ENCODE measurements around the gene CFAP61.
"Not testable (repeated sequence)": the region's sequence is repeated elsewhere in the genome, so short reads cannot be mapped to it uniquely, and the experiment has no call there.

Gene CFAP61, protein sequence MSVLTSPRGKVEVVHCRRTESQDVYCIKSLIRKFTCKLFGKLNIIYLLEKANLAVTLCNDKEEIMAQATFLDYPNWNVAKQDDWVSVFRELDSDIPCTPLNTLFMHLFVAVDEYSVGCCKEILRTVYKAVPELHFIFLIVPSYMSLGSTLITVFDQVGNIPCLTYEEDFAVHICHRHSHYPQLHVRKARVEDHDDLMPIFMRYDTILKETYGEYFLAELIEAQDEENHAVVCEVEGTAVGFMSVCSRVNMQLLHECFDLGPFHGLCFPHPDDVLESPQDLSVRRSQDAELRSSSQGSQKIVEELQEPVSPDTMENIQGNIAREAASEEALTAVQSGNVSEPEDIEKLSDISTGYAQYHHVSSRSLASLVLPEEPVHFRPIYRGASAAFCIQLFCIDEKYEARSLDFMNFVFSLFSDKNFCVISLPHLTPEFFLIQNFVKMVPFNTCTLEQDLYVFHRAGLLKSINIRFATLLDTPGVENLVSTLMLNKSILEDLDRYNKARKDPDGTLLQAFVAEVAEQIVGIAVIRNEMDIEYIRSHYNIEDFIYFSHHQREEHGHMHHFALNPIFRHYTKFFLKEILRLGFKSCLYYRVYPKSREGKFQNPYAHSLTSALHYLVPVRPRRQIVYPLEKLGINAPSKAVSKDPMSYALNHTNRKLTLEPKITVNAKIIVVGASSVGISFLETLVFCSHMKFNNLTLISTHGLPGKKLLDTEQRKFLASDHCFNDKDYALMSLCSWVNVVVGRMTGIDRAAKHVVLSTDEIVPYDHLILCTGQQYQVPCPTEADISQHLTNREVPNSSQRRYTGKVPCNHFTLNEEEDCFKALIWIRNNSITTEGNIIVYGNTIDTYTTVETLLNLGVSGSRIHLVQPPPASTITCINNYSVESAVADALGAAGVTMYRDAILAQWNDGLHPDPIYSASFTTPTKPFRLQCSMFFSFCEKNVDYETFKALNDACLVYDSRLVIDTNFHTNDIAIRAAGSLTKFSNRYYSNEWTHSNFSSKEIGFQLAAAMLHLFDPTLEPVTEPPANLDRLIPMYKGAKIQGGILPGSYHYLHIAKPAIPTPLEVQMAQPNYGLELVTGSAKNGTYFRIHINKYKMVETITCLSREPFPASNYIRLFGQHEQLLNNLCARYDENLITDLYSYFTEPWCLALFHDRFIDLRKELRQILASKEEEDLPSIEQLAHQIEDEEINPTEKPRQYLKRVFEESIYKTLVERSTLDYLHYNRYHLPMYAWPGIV

DNA sequence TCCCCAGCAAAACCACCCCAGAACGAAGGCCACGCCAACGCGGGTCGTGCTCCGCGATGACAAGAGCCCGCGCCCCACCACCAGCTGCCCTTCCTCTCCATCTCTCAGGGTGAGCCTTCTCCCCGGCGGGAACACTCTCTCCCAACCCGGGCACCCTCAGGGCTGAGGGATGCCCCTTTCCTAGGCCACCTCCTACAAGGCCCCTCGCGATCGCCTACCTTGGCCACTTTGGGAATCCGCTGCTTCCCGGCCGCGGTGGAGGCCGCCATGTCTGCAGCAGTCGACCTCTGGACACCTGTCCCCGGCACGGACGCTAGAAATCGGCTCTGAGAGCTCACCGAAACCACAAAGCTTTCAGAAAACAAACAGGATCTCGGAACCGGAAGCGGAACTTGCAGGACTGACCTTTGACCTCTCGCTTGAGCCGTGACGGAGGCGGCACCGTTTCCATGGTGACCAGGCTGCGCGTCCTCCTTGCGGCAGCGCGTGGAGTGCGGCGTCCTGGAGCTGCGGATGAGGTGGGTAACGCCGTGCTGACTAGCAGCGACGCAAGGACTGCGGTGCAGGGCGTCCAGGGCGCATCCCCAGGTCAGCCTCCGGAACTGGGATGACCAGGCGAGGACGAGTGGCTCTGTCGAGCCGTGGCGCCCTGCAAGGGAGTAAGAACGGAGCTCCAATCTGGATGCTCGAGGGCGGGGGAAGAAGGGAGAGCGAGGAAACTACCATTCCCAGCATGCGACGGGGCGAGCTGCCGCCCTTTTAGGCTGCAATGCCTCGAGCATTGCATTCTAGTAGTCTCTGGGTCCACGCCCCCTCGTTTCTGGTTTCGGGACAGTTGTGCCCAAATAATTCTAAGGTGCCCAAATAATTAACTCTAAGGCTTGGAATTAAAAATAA lies at the start of gene CFAP61, which contains the start of gene CRNKL1:
CFAP61 (plus strand) TSS at position 459 of the 897 bp plus-strand sequence. CDS start 4,122 bp downstream, outside the sequence.
CRNKL1 (minus strand) TSS at position 393 of the 897 bp plus-strand sequence; CDS start at position 269, 124 bp downstream.
- DNase-seq, result peak; percentile 84

DNA sequence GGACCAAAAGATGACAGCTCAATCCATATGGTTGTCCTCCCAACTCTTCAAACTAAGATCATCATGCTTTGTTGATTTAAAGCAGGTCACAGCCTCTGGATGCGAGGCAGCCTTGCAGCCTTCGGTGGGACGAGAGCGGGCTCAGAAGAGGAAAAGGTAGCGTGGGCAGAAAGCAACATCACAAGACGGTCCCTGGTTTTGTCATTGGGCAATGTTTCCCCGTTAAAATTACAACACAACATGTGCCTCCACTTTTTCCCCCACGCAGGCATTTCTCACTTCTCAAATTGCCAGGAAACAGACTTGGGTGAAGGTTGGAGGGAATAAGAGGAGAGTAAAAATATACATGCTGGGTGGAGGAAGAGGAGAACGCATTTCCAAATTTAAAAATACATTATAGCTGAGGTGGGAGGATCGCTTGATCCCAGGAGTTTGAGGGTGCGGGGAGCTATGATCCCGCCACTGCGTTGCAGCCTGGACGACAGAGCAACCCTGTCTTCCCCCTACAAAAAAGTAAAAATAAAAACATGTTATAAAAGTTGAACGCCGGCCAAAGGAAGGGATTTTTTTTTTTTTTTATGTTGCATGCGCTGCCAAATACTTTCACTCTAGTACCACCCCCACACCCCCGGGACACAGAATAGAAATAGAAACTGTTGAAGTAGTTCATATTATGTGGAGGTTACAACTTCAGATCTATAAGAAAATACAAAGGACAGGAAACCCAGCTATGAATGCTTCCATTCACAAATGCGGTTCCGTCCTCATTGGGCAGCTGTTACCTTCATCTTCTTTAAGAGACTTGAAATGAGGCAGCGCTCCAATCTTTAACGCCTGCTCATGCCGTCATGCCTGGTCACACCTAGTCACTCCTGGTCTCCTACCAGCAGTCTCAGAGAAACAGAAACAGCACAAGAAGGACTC lies 49.0 kb upstream of the CFAP61 start:
- peak; percentile 62 for DNase-seq

DNA sequence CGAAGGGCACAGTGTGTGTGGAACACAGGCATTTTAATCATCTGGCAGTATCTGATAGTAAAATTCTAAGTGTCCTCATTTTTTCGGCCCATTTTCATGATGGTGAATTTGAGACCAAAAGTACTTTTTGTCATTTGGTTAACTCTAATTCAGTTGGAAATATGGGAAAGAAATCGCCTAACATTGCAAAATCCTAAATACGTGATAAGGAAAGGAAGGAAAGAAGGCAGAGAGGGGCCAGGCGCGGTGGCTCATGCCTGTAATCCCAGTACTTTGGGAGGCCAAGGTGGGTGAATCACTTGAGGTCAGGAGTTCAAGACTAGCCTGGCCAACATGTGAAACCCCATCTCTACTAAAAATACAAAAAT lies 48.4 kb upstream of the CFAP61 start:
- not testable (repeated sequence) for DNase-seq

DNA sequence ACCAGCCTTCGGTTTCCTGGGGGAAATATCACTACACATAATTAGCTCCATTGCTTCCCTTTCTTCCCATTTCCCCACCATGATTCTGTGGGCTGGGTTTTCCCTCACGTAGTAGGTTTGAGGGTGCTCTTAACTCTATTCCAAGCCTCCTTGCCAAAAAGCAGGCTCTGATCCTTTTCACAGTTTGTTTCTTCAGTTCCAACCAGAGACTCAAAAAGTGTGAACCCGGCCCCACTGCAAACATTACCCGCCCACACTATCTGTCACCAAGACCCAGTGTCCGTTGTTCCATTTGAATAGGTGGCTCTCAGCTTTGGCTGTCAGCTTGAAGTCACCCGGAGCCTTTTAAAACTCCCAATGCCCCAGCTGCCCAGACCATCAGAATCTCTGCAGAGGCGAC lies 47.0 kb upstream of the CFAP61 start:
- DNase-seq, result no peak

DNA sequence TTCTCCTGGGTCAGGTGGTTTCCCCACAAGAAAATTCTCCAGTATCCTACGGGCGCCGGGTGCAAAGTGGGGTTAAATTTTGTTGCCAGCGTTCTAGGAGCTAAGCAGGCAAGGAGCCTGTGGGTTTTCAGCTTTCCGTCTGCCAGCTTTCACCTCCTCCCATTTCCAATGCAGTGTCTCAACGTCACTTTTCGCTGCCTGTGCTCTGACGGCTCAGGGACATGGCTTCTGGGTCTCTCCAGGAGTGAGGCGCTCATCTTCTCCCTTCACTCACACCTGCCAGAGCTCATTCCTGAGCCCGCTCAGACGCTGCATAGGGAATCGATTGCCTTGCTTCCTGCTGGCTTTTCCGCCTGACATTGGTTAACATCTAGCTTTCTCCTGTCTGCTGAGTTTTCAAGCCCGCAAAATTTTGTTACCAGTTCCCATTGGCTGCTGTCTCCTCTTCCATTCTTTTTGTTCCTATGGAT lies 42.5 kb upstream of the CFAP61 start:
- DNase-seq, result no peak

DNA sequence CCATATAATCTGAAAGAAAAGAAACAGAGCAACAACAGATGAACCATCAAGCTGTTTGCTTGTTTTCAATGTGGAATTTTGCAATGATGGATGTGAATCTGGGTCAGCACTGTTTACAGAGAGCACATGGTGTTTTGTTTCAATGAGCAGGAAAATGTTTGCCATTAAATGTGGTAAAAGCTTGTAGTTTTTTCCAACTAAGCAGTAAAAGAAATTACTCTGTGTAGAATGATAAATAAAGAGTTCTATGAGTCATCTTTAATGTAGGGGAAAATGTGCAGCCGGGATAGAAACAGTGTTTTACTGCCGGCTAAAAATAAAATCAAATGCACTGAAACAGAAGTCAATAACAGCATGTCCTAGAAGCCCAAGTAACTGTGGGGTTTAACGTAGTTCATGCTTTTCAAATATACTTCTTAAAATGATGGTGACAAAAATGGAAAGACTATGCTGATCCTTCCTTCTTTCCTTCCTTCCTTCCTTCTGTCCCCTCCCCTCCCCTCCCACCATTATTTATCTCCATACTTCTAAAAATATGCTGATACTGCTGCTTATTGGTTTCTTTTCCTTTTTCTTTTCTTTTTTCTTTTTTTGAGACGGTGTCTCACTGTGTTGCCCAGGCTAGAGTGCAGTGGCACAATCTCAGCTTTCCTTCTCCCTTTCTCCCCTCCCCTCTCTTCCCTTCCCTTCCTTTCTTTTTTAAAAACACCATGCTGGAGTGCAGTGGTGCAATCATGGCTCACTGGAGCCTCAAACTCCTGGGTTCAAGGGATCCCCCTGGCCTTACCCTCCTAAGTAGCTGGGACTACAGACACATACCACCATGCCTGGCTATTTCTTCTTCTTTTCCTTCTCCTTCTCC lies 41.5 kb upstream of the CFAP61 start:
- no peak for DNase-seq

DNA sequence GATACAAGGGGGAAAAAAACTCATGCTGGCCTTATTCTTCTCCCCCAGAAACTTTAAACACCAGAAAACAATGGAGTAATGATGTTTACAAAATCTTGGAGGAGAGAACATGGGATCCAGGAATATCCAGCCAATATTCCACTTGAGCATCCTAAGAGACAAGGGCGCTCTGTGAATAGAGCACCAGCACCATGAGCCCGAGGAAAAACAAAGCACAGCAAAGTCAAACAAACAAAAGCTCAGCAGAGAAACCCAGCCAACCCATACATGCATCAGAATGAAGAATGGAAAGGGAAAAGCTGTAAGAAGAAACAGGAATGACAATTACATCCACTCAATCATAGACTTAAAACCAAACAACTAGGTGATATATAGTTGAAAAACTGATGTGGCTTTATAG lies 39.8 kb upstream of the CFAP61 start:
- DNase-seq, result no peak

DNA sequence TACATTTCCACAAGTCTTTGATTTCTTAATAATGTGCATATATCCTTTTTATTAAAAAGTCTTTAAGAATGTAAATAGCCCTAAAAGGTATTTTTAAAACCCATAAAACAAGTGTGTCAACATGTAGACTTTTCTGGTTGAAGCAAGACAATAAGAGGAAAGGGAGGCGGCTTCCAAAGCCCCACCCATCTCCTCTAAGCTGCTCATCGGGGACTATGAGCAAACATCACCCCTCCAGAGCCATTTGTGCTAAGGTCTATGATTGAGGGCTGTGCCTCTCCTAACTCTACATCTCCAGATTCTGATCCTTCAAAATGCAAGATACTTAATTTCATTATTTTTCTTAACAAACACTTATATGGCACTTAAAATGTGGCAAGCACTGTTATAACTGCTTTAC lies 37.7 kb upstream of the CFAP61 start:
- DNase-seq, result no peak

DNA sequence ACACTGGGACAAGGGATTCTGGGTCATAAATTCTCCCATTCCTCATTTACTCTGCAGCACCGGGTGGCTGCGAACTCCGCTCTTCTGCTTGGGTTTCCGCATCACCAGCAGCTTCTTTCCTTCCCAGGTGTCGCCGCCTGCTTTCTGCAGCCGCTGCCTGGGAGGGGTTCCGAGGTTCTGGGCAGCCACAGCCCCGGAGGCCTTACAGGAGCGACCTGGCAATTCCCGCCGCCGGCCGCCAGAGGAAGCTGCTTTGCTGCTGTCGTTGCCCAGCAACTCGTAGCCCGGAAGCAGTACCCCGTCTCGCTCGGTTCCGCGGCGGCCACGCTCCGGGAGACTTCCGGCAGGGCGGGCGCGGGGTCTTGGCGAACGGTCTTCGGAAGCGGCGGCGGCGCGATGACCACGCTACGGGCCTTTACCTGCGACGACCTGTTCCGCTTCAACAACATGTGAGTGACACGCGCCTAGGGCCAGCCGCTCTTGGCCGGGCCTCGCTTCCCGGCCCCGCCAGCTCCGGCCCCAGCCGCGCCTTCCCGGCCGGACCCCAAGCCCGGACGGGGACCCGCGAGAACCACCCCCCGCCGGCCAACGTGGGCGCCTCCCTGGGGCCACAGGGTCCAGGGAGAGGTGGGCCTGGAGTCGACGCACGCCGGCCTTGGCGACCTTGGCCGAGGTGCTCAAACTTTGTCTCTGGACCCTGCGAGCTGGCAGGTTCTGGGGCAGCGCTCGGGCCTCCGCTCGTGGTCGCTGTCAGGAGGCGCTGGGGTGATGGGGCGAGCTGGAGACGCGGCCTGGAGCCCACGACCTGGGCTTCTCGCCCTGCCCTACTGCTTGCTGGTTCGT lies 35.1 kb upstream of the CFAP61 start, which contains the start of gene NAA20:
NAA20 (plus strand) TSS at position 362 of the 843 bp plus-strand sequence; CDS start at position 397, 35 bp downstream.
- DNase-seq, result peak; percentile 74

DNA sequence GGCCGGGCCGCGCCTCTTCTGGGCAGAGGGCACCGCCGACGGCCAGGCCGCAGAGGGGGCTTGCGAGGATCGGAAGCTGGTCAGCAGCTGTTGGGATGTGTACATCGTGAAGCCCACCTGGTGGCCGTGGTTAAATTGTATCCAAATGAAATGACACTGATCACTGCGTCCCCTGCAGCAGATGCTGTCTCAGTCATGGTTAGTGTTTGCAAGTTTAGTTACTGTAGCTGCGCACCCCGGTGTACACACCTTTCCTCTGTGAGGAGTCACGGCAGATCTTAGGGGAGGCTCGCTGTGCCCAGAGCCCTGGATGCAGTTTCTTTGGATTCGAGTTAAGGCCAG lies 34.5 kb upstream of the CFAP61 start:
- no peak for DNase-seq

DNA sequence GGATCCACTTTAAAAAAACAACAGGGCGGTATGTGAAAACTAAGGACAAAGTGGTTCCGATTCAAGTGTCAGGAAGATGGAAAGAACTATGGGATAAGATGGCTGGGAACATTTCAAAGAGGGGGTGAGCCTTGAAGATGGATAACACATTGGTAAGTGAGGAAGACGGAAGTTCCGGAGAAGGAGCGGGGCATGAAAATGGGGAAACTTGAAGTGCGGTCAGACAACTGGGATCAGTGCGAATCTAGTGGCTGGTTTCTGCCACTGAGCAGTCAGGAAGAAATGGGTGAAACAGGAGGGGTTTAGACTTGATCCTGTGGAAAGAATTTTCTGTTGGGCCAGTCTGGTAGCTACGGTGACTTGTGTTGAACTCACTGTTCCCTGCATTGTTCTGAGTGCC lies 34.0 kb upstream of the CFAP61 start:
- no peak for DNase-seq

DNA sequence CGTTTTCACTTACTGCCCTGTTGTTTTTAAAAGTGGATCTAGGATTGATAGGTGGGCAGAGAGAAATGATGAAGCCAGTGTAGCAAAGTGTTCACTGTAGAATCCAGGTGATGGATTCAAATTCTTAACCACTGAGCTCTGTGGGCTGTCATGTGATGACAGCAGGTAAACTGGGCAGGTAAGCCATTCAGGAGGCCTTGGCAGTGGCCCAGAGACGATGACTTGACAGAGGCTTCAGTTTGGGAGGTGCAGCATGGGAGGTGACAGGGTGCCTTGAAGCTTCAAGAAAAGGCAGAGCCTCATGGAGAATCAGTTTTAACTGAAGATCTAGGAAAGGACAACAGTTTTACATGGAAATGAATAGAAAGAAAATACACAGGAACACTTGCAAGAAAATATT lies 33.2 kb upstream of the CFAP61 start:
- DNase-seq, result no peak

DNA sequence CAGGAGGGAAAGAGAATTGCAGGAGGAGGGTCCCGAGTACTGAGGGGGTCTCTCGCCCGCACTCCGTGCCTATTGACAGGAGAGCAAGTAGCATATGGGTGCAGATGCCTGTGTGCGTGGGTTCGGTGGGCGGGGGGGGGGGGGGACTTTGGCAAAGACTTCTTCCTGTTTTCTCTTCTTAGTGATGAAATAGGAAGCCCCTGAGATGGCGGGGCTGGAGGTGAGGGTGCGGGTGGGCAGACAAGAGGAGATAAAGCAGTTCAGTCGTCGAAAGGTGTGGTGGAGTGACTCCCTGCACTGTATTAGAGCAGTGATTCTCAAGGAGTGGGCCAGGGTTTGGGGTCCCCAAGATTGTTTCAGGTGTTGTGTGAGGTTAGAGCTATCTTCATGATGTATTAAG lies 31.4 kb upstream of the CFAP61 start:
- no peak for DNase-seq

DNA sequence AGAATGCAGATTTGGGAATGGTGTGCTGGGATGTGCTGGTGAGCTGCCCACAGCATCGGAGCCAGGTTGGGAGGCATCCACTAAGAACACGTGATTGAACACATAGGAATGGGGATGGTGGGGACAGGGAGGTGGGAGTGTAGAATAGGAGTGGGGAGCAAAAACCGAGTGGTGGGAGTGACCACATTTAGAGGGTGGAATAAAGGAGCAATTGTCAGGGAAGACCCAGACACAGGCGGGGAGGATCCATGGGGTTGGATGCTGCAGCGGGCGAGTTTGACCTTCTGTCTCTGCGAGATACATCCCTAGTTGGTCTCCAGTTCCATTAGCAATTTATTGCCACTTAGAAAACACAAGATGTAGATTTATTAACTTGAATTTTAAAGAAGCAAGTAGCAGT lies 30.5 kb upstream of the CFAP61 start:
- no peak for DNase-seq

DNA sequence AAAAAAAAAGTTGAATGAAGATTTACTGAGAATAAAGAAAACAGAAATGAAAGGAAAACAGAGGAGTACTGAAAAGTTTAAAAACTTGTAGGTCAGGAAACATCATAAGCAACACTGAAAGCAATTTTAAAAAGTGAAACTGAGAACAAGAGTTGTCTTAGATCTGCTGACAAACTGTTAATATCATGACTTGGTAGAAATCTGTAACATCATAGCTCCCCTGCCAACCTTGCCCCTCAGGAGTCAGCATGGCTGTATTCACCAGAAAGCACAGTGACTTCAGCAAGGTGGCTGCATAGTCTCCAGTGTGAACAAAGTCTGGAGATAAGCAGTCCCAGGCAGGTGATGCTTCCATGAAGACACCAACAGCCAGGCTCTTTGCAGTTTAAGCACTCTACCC lies 29.8 kb upstream of the CFAP61 start:
- no peak for DNase-seq

DNA sequence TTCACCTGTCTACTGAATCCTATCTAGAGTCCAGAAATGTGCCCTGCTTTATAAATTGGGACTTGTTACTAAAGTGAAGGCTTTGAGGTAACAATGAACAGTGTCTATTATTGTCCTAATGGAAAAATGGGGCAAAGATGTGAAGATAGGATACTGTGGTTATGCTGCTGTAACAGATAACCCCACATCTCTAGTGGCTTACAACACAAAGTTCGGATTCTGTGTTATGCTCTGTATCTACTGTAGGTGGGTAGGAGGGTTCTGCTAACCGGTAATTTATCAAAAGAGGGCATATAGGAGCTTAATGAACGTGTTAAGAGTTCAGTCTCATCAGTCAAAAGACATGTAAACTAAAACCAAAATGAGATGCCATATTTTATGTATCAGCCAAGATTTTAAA lies 28.9 kb upstream of the CFAP61 start:
- no peak for DNase-seq

DNA sequence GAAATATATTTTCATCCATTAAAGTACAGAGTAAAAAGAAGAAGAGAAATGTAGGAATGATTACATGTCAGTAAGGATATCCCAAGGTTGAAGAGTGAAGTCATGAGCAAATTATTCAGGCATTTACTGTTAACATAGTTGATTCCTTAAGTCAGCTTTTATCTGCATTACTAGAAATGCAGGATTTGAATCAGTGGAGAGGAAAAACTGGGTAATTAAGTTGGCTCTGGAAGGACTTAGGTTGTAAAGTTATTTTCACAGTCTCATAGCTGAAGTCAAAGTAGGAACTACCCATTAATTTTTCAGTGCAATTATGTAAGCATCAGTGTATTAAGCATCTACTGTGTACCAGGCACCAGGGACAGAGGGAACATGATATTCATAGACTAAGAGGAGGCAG lies 27.4 kb upstream of the CFAP61 start:
- no peak for DNase-seq

DNA sequence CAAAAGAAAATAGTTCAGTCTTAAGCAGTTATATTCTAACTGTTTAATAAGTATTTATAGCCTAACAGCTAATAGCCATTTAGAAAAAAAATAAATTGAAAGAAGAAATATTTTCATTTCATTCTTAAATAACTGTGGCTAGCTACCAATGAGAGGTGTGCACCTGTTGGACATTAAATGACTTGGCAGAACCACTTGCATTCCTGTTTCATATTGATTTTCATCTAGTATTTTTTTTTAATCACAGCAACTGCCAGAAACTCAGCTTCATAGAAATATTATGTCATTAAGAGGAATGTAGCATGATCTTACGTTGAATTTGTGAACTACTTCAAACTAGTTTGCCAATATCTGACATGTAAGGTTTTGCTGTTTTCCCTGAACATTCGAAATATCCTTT lies 25.0 kb upstream of the CFAP61 start:
- no peak for DNase-seq

DNA sequence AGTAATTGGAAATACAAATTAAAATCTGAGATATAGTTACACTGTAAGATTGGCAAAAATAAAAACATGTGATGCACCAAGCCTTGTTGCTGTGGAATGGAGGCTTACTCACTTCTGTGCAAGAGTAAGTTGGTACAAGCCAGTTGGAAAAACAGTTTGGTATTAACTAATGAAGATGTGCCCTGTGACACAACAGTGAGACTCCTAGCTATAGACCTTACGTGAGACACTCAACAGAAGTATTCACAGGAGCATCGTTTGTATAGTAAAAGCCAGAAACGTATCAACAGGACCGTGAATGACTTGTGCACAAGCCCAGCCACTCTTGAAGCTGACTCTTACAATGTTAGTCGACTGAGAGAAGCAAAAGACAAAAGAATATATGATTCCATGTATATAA lies 20.5 kb upstream of the CFAP61 start:
- DNase-seq, result no peak
